Keratinocyte (primary cell): ENCODE data around the gene DSTYK. TPM values are rescaled to one million over a fixed set of nuclear protein-coding genes. Genes with fewer than 3 reads are reported as not detected.

Source experiments
- DNase-seq: peaks from one replicate; pipeline ENCODE4 v3.0.0-alpha.2; 2011; ENCODE audit warnings: low read depth, missing footprints, low spot score
- FAIRE-seq: peaks from 2 replicates; lab custom pipeline; 2011; peaks lifted over from hg19 to GRCh38; lab: Jason Lieb, UNC
- H2AFZ ChIP-seq: 2 replicates; pipeline ENCODE4 v1.6.0; 2012; ENCODE audit warnings: low read length, control low read depth, inconsistent platforms; ENCODE audit not compliant: control insufficient read depth
- H3K27ac ChIP-seq: 2 replicates; pipeline ENCODE4 v1.5.1; 2011; ENCODE audit warnings: low read length; ENCODE audit not compliant: control insufficient read depth, insufficient read depth
- H3K27me3 ChIP-seq: 3 replicates; pipeline ENCODE4 v1.6.0; 2011; ENCODE audit warnings: low read length; ENCODE audit not compliant: control insufficient read depth, insufficient read depth; ENCODE audit errors: extremely low read depth
- H3K36me3 ChIP-seq, 2 experiments: 2 replicates in 1 of 2; 3 replicates in 1 of 2; pipeline ENCODE4 v1.5.1; 2011; ENCODE audit warnings: low read length in 2 of 2, mild to moderate bottlenecking in 1 of 2; ENCODE audit not compliant: control insufficient read depth in 2 of 2, insufficient read depth in 2 of 2; ENCODE audit errors: extremely low read depth in 1 of 2
- H3K4me1 ChIP-seq: 3 replicates; pipeline ENCODE4 v1.5.1; 2011; ENCODE audit warnings: low read length; ENCODE audit not compliant: control insufficient read depth, insufficient read depth; ENCODE audit errors: extremely low read depth
- H3K4me2 ChIP-seq: 3 replicates; pipeline ENCODE4 v1.6.0; 2011; ENCODE audit warnings: low read depth, low read length; ENCODE audit not compliant: control insufficient read depth, insufficient read depth; ENCODE audit errors: extremely low read depth
- H3K4me3 ChIP-seq, 3 experiments: fragments of 200-600 bp in 1 of 3; sonication (generic) in 1 of 3; 2 replicates in 2 of 3; 3 replicates in 1 of 3; pipeline ENCODE4 v1.5.1; 2011 to 2016; ENCODE audit warnings: low read length in 3 of 3, mild to moderate bottlenecking in 3 of 3, control low read depth in 2 of 3, inconsistent platforms in 1 of 3, low read depth in 1 of 3, mixed read lengths in 1 of 3, mixed run types in 1 of 3, moderate library complexity in 1 of 3; ENCODE audit not compliant: control insufficient read depth in 2 of 3, insufficient read depth in 2 of 3; ENCODE audit errors: extremely low read depth in 1 of 3
- H3K79me2 ChIP-seq: 2 replicates; pipeline ENCODE4 v1.6.0; 2012; ENCODE audit warnings: low read length; ENCODE audit not compliant: control insufficient read depth, insufficient read depth
- H3K9ac ChIP-seq: 3 replicates; pipeline ENCODE4 v1.6.0; 2011; ENCODE audit warnings: low read length; ENCODE audit not compliant: control insufficient read depth, insufficient read depth; ENCODE audit errors: extremely low read depth
- H3K9me1 ChIP-seq: 3 replicates; pipeline ENCODE4 v1.6.0; 2011; ENCODE audit warnings: low read length; ENCODE audit not compliant: control insufficient read depth, insufficient read depth; ENCODE audit errors: extremely low read depth
- H3K9me3 ChIP-seq: 2 replicates; pipeline ENCODE4 v1.5.1; 2012; ENCODE audit warnings: low read depth, low read length; ENCODE audit not compliant: control insufficient read depth
- H4K20me1 ChIP-seq: 3 replicates; pipeline ENCODE4 v1.6.0; 2011; ENCODE audit warnings: low read length; ENCODE audit not compliant: control insufficient read depth, insufficient read depth; ENCODE audit errors: extremely low read depth
- EZH2 ChIP-seq: IDR thresholded peaks from one replicate; pipeline ENCODE4 v1.6.1; 2012; ENCODE audit warnings: inconsistent platforms, mild to moderate bottlenecking, low read length, moderate library complexity
- dilution Hi-C: fragments of 300-500 bp; cut with MboI; formaldehyde crosslinking; loops from one replicate; pipeline ENCODE4 v1.7.0; 2020; ENCODE audit warnings: low sequenced_read_pairs; ENCODE audit not compliant: extremely low pct_ligation_motif_present
- polyA plus RNA-seq, 5 experiments: library from polyadenylated mRNA; depleted of rRNA in 3 of 5; stranded (reverse) in 3 of 5; stranded (forward) in 1 of 5; unstranded in 1 of 5; fragments of >200 nt; gene quantifications; 1 replicate in 1 of 5; 2 replicates in 3 of 5; 3 replicates in 1 of 5; pipeline versions ENCODE4 v1.2.1 to v1.2.3, GENCODE V29; 2011 to 2012; ENCODE audit warnings: missing spikeins in 2 of 5, low read depth in 1 of 5, low replicate concordance in 1 of 5
- TF ChIP-seq, protein P1 (sequence below), 3 experiments: IDR thresholded peaks in 1 of 3; conservative IDR thresholded peaks in 1 of 3; optimal IDR thresholded peaks in 1 of 3; 2 replicates in 2 of 3; 3 replicates in 1 of 3; pipeline versions ENCODE3 to v1.5.1; 2011; ENCODE audit warnings: low read length in 3 of 3, mild to moderate bottlenecking in 3 of 3, moderate library complexity in 2 of 3, control low read depth in 1 of 3, inconsistent platforms in 1 of 3; ENCODE audit not compliant: insufficient read depth in 2 of 3; ENCODE audit errors: extremely low read depth in 1 of 3

The DSTYK gene
- polyA plus RNA-seq, 1 donor (not counting 4 experiments of a cell fraction or from before 2014, with no cell fraction given) = 7.6 TPM

DNA sequence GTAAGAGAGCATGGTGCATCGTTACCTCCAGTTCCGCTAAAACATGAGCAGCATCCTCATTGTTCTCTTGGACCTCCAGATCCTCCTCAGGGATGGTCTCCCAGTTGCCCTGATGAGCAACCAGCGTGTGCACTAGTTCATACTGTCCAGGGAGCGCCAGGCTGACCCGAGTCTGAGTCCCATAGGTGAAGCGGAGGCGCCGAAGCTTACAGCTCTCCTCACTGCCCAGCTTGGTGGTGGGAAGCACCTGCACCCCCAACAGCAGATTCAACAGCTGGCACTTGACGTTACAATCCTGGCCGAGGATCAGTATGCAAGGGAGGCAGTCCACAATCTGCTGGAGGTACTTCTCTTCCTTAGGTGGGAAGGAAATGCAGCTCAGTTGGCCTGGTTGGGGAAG is 24.1 kb downstream of the DSTYK start:
- H3K27ac ChIP-seq = no peak overlapping the region
- no peak overlapping the region for H3K4me2 ChIP-seq
- H2AFZ ChIP-seq = no peak overlapping the region
- H3K9me3 ChIP-seq = no peaks in the 10 kb centered on the region
- no peak overlapping the region for H3K9ac ChIP-seq
- H3K79me2 ChIP-seq = peaks cover 8% of the 10 kb centered on the region
- dilution Hi-C loops = no loop called here
- no peaks in the 10 kb centered on the region for H3K4me1 ChIP-seq
- TF ChIP-seq, protein P1, sequence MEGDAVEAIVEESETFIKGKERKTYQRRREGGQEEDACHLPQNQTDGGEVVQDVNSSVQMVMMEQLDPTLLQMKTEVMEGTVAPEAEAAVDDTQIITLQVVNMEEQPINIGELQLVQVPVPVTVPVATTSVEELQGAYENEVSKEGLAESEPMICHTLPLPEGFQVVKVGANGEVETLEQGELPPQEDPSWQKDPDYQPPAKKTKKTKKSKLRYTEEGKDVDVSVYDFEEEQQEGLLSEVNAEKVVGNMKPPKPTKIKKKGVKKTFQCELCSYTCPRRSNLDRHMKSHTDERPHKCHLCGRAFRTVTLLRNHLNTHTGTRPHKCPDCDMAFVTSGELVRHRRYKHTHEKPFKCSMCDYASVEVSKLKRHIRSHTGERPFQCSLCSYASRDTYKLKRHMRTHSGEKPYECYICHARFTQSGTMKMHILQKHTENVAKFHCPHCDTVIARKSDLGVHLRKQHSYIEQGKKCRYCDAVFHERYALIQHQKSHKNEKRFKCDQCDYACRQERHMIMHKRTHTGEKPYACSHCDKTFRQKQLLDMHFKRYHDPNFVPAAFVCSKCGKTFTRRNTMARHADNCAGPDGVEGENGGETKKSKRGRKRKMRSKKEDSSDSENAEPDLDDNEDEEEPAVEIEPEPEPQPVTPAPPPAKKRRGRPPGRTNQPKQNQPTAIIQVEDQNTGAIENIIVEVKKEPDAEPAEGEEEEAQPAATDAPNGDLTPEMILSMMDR (optimal IDR thresholded peaks at IDR 0.05 in 1 of 3, IDR thresholded peaks at IDR 0.05 in 1 of 3, conservative IDR thresholded peaks at IDR 0.05 in 1 of 3; ENCODE audit: extremely low read depth in 1 of 3, insufficient read depth in 2 of 3, low read length in 3 of 3) = no peak
- no peak for TF ChIP-seq EZH2
- peaks cover 4 to 7% of the 10 kb centered on the region in 2 experiments for H3K36me3 ChIP-seq
- FAIRE-seq = no peak
- DNase-seq = no peak
- no peaks in the 10 kb centered on the region for H3K27me3 ChIP-seq
- H3K4me3 ChIP-seq = no peak overlapping the region
- H3K9me1 ChIP-seq = no peaks in the 10 kb centered on the region
- H4K20me1 ChIP-seq = peaks cover 2% of the 10 kb centered on the region

DNA sequence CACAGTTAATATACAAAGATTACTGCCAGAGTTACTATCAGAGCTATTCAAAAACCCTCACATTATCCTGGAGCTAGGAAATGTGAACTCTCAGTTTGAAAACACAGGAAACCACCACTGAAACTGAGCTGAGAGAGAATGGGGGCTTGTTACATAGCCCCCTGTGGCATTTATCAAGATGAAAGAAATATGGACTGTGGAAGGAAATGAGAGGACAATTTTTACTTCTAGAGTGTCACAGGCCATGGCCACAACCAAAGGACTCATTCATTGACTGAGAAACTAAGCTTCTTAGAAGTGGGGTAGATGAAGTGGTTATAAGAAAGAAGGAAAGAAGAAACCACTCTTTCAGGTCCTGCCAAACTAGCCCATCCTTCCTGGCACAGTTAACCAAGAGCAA is 25.3 kb downstream of the DSTYK start:
- peaks cover 4 to 7% of the 10 kb centered on the region in 2 experiments for H3K36me3 ChIP-seq
- no peak for TF ChIP-seq EZH2
- TF ChIP-seq, protein P1 (optimal IDR thresholded peaks at IDR 0.05 in 1 of 3, IDR thresholded peaks at IDR 0.05 in 1 of 3, conservative IDR thresholded peaks at IDR 0.05 in 1 of 3; ENCODE audit: extremely low read depth in 1 of 3, insufficient read depth in 2 of 3, low read length in 3 of 3) = no peak
- no peak overlapping the region for H3K4me2 ChIP-seq
- FAIRE-seq (no peak), DNase-seq (no peak)
- peaks cover 2% of the 10 kb centered on the region for H4K20me1 ChIP-seq
- no peak overlapping the region for H3K9ac ChIP-seq
- H3K27ac ChIP-seq = no peak overlapping the region
- no peaks in the 10 kb centered on the region for H3K4me1 ChIP-seq
- no peaks in the 10 kb centered on the region for H3K9me1 ChIP-seq
- H3K79me2 ChIP-seq = peaks cover 8% of the 10 kb centered on the region
- no peak overlapping the region for H3K4me3 ChIP-seq
- dilution Hi-C loops = no loop called here
- no peaks in the 10 kb centered on the region for H3K9me3 ChIP-seq
- no peaks in the 10 kb centered on the region for H3K27me3 ChIP-seq
- H2AFZ ChIP-seq = no peak overlapping the region
